ENCODE results near the gene CCDC80.
A peak's percentile ranks its signal among the peaks of the same experiment; 100 is the strongest.

Gene CCDC80

DNA sequence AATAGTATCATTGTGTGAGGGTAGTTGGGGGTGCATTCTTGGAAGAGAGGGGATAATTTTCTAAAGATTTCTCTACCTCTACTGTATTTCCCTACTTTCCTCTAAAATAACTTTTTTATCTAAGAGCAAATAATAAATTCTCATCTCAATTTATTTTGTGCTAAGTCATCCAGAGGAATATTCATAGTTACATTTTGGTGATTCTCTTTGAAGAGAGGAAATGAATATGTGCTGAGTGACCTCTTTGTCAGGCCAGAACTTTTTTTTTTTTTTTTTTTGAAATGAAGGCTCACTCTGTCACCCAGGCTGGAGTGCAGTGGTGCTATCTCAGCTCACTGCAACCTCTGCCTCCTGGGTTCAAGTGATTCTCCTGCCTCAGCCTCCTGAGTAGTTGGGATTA is 15.1 kb upstream of the CCDC80 start:
- DNase-seq, result no peak

DNA sequence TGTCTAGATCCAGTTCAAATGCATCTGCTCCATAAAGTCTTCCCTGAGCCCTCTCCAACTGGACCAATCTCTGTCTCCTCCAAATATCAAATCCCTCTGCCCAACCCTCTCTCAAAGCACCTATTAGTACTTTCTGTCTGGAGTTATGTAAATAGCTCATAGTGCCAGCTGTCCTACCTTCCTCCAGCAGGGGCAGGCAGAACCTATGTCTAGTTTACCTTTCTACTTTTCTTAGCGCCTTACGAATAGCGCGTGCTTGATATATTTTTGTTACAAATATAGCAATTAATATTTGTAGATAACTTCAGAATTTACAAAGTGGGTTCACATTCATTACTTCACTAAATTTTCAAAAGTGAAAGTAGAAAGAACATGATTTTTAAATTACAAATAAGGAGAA is 14.0 kb upstream of the CCDC80 start:
- no peak for DNase-seq

DNA sequence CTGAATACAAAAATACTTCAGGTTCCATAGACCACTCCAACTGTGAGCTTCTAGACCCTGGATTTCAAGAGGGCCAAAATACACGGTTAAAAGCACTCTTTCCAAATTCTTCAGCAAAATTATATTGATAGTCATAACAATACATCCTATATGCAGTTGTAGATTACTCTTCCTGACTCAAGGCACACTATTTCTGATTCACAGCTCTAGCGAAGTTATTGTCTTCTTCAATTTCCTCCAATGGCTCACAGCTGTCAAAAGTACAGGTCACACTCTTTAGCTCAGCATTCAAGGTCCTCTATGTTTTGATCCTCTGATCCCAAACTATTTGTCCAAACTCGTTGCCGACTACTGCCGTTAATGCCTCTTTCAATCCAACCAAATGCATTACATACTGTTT is 13.5 kb upstream of the CCDC80 start:
- no peak for DNase-seq

DNA sequence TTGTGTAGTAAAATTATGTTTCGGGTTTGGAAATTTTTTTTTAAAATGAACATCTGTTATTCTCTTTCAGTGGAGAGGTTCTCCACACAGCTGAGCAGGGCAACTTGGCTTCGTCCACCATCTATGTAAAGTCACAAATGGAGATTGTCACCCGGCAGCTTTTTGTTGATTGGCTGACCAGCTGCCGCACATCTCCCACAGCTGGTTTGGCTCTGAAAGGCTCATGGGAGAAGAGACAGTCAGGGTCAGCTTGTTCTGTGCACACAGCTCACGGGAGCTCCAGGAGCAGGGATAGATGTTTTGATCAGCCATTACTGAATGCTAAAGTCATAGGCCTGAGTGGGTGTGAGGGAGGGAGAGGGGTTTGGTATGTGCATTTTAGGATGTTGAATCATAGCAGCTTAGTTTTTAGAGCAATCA is 12.9 kb upstream of the CCDC80 start:
- DNase-seq, result no peak

DNA sequence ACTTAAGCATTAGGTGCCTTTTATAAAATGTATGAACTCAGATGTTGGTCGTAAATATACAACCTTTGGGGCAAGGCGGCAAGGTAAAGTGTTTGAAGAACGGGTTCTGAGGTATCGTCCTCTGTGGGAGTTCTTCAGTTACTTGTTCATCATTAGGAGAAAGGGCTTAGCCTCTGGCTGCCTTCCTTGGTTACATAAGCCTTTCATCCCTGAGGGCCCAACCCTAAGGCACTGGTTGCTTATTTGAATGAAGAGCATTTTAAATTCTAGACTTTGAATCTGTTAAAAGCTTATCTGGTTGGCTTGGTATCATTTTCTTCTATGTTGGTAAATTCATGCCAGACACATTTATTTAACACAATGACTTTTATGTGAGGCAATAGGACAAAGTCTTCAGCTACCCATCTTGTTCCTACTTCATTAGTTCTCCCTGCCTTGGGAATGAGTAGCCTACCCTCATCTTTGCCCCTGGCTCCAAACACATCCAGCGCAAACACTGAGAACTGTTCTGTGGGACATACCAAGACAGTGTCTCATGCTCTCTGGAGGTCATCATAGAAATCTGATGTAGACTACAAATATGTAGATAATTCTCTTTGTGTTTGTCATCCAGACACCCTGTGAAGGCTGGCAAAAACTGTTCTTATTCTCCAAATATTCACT is 12.4 kb upstream of the CCDC80 start:
- DNase-seq, result no peak

DNA sequence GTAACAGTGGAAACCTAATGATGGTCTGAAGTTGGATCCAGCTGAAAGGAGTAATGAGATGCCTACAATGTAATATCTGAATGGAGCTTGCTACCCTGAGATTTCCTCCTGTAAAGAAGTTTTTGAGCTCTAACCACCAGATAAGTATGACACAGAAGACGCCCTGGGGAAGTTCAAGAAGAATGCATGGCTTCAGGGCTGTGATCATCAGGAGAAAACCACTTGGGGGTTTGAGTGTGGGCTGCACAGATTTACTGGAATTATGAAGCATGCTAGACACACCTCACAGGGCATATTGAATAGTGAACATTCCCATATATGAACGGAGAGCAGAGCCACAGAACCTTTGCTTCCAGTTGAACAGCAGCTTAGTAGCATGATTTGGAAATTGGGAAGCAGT is 10.6 kb upstream of the CCDC80 start:
- DNase-seq, result no peak

DNA sequence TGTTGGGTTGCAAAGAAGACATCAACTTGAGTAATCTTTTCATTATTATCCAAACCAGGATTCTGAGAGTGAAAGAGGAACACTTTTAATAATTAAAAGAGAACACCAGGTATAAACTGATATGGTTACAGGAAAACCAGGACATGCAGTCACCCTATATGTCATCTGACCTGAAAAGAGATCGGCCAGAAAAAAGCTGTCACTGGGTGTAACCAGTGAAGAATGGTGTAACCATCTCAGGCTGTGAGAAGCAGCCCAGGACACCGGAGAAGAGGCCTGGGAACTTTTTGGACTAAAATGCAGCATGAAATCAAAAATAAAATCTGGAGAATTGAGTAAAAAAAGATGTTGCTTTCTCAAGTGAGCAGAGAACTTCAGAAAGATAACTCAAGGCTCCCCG is 10.1 kb upstream of the CCDC80 start:
- no peak for DNase-seq

DNA sequence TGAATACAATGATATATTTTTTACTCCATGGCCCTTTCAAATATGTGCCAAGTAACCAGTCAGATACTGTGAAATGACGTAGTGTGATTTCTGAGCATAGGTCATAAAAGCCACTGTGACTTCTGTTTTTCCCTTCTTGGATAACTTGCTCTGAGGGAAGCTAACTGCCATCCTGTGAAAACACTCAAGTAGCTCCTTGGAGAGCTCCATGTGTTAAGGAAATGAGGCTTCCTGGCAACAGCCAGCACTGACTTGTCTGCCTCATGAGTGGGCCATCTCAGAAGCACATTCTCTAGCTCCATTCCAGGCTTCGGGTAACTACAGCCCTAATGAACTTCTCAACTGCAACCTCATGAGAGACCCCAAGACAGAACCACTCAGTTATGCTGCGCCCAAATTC is 9.5 kb upstream of the CCDC80 start:
- DNase-seq, result no peak

DNA sequence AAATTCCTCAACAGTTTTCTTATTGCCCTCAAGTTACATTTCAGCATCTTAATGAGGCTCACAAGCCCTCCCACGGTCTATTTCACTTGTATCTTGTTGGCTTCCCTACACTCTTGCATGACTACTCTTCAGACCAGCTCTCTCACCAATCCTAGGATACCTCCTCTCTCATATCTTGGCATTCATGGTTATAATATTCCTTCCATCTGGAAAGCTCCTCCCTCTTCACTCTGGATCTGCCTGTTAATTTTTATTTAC is 8.5 kb upstream of the CCDC80 start:
- DNase-seq, result no peak

DNA sequence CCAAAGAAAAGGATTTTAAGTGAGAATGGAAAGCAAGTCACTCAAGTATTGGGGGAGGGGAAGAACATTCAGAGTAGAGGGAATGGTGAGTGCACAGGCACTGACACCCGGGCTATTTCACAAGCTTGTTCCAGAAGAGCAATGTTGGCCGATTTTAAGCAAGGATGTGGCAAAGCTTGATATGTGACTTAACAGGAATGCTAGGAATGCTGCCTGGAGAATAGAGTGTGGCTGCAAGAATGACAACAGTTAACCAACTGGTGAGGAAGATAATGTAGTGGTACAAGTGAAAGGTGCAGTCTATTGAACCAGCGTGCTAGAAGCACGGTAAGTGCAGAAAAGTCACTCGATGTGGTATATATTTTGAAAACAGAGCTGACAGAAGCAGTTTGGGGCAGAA is 6.2 kb upstream of the CCDC80 start:
- no peak for DNase-seq

DNA sequence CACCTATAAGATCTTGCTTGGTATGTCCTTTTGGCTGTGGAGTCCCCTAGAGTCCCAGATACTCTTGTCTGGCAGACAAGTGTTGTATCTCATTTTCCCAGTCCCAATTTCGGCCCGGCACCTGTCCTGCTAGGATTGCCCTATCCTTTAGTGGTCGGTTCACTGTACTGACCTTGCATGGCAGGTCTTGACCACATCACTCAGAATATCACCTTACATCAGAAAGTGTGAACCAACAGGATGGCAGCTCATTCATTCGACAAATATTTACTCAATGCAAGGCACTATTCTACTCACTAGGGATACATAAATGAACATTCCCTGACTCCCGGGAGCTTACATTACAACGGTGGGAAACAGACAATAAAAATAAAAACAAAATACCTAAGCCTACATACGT is 5.7 kb upstream of the CCDC80 start:
- DNase-seq, result no peak

DNA sequence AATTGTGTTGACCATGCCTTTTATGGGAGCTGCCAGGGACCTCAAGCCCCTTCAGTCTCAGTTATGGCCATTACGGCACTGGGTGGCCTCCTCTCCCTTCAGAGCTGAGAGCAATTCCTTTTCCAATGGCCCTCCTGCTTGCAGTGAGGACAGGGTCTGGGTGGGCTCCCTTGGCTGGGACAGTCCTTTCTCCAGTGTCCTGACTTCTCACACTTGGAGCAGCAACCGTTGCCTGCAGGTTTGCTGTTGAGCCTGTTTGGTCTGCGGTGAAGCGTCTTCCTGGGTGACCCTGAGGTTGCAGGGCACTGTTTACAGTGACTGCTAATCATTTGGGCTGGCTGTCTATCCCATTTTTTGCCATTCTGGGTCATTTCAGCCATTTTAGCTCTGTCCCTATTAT is 3.5 kb upstream of the CCDC80 start:
- DNase-seq, result no peak

DNA sequence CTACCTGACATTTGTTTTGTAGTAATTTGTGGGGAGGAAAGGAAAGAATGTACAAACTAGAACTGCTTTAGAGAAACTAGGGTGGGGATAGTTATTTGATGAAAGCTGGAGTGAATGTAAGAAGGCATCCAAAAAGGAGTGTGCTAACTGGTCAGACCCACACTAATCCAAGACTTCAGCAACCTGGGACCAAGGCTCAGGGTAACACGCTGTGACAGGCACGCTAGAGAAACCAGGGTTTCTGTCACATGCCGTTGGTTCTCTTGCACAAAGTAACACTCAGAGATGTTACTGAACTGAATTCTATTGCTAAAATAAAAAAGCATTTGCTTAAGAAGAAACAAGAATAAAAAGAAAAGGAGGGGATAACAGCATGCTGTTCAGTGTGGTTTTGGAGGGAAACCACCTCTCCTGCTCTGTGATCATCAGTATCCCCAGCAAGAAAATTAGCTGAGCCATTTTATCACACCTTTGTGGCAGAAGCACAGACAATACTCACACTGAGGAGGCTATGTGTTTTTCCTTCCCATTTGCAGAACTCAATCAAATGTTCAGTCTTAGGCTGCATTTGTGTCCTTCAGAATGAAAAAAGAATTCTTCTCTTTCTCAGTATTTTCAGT is 2.8 kb upstream of the CCDC80 start:
- DNase-seq, result no peak

DNA sequence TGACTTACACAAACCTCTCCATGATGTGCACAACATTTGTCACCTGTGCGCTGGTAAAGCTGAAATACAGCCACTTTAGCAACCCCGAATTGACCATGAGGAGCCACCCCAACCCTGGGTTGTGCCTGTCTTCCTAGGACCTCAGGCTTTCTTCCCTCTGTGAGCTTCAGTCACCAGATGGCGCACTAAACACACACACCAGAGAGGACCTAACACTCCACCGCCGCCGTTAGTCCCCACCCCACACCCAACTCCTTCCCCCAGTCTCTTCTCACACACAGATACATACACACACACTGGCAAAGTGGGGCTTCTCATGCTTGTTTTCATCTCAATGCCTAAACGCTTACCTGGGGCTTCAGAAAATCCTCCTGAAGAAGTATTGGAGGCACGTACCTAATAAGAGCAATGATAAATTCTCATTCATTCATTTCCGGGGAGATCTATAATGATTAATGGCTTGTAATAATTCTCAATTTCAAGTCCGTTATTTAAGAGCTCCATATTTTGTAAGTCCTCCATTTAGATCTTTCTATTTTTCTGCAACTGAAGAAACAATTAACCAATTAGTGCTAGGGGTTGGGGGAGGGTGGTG is 2.1 kb upstream of the CCDC80 start:
- DNase-seq, result peak; percentile 74 to 83

DNA sequence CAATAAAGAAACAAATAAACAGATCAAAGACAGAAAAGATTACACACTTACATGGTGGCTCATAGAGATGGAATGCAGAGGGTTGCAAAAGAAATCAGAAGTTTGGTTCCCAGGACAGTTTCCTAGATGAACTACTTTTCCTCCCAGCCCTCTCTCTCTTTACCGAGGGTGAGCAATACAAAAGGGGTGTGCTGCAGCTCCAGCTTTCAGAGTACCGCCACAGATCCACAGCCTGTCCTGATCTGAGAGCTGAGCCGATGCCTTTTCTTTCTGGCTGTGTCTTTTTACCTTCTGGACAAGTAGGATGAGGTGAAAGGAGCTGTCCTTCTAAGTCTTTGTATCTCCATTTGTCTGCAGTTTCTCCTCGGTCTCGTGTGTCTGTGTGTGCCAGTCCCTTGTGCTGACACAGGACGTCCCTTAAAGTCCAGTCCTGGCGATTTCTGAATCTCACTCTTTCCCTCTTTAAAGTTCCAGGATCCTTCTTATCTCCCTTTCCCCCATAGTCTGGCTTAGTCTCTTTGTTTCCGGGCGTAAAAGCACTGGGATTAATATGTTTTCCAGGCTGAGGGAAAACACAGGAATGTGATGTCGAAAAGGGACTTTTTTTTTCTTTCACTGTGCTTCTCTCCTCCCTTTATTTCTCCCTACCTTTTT is 540 bp downstream of the CCDC80 start:
- no peak for DNase-seq

DNA sequence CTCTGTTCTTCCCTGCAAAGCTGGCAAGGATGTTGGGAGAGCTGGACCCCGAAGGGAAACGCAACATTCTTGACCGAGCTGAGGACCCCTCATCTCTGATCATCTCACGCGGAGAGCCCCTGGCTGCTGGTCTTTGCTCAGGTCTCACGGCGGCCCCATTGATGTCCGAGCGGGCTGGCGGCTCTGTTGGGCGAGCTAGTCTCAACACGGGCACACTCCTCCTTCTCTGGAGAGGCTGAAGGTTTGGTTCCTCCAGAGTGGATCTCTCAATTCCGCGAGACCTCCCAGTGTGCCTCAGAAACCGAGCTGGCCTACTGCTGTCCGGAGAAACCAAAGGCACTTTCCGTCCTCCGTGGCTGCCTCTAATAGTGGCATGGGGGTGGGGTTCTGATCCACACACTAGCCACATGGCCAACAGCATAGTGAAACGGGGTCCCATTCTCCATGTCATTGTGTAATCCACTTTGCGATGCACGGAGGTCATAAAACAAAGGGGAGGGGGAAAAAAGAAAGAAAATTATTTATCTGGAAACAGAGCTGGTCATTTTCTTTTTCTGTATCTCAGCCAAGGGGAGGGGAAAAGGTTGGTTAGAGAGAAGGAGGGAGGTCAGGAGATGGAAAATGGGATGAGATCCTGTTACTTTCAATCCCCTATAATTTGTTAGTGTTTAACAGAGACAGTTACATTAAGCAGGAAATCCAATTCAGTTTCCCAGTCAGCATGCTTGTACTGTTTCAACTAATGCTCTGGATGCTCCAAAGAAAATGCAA is 1.3 kb downstream of the CCDC80 start:
- DNase-seq, result no peak

DNA sequence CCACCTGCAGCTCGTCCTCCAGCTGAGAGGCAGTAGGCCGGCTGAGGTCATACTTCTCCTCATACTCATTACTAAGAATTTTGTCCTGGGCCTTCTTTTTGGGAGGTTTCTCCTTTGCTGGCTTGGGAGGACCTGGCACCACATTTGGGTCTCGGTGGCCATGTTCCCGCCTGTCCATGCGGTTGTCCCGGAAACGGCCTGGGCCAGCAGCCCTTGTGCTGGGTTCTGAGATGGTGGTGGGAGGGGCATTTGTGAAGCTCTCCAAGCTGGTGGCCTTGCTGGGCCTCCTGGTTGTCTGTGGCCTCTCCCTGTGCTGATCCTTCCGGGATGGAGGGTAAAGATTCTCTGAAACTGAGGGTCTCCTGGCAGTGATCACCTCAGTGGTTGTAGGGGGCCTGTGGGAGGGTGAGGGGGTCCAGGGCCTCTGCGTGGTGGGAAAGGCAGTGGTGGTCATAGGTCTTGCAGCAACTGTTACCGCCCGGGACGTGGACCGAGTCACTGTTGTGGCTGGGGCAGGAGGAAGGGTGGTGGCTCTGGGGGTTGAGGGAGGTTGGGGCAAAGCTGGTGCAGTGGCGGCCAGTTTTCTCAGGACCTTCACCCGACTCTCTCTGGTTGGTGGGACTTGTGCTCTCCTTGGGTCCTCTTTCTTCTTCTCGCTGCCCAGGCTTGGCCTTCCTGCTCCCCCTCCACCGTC is 2.5 kb downstream of the CCDC80 start:
- DNase-seq, result no peak

DNA sequence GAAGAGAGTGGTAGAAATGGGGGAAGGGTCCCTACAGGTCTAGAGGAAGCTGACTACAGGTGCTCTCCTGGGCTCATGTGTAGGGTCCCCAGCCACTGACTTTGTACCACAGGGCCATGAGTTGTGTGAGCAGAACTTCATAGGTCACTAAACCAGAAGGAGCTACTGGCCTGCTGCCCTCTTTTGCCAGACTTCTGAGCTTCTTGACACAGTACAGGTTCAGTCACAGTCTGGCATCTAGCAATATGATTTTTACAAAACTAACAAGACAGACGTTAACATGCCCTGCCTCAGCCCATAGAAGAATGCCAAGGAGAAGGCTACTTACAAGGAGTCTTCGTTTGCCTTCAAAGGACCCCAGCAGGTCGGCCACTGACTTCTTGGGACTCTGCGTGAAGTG is 3.2 kb downstream of the CCDC80 start:
- no peak for DNase-seq

DNA sequence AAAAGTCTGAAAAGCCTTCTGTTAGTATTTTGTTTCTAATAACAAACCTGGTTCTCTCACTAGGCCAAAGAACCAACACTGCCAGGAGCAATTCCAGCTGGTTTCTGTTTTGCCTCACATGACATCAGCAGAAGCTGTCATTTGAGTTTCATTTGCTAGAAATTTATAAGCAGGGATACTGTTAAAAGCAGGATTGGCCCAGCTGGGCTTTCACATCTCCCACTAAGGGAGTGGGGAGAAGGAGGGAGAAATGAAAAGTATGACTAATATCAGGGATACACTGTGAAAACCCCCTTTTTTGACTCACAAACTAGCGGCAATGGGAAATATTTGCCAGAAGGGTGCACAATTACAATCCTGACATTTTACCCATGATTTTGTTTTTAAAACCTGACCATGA is 5.3 kb downstream of the CCDC80 start:
- DNase-seq, result no peak

DNA sequence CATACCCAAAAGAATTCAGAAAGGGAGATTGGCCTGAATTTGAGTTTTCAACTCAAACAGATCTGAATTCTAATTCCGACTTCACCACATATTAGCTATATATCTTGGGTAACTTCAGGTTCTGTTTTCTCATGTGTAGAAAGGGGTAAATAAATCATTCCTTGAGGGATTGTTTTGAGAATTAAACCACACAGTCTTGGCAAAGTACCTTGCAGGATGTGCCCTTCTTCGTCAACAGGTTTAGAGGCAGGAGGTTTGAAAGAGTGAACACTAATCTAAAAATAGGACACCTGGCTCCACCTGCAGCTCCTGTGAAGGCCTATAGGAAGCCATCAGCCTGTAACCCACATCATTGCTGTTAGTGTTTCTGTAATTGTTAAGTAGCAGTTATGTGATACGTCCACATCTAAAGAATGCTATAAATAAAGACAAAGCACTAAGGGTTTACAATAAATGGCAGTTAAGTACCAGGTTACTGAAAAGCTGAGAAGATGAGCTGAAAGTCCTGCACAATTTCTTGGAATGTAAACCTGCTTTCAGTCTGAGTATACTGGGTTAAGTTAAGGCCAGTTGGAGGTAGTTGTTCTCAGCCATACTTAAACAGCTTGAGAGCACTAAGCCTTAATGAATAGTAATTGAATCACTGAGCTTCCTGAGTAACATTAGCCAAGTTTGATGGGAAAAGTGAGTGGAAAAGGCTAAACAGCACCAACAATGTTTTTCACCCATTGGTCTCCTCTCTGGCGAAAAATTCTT is 6.0 kb downstream of the CCDC80 start:
- DNase-seq, result peak; percentile 26 to 69

DNA sequence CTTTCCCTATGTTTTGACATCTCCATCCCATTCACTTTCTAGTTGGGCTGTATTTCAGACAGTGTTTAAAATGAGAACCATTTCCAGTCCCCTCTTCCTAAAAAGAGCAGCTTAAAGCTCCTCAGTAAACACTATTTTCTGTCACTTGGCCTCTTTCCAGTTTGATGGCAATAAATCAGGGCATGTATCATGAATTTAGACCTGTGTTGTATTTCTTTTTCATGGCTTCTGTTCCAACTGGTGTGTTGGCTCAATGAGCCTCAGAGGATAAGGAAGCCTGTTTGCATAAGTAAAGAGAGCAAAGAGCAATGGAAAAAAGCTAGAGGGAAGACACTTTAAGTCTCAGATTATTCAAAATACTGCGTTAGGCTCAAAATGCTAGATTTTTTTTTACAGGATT is 7.2 kb downstream of the CCDC80 start:
- peak in 1 of 2 experiments; percentile 16 for DNase-seq

DNA sequence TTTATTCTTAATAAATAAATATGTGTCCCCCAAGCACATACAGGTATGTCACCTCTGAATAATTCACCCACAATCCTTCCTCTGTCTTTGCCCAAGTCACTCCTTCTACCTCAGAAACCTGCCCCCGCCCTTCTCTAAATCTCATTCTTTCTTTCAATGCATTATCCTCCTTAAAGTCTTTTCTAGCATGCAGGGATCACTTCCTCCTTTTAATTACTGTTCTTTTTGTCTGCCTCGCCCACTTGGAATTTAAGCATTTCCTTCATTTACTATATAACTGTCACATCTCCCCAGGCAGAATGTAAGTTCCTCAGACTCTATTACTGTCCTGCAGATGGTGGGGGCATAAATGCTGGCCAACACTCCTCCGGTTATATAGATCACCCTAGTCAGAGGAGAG is 7.8 kb downstream of the CCDC80 start:
- no peak for DNase-seq

Data from NCI-H187 (cell line).